Islet of Langerhans (tissue), 1 donor: ENCODE measurements around the gene MYLK4.
A peak's percentile ranks its signal among the peaks of the same experiment; 100 is the strongest.

Experiments used
- FAIRE-seq: peaks from one replicate; lab custom pipeline; 2011; peaks lifted over from hg19 to GRCh38; lab: Jason Lieb, UNC

Gene MYLK4

GRCh38 chr6:2656460-2657079 lies 94.2 kb downstream of the MYLK4 start:
- FAIRE-seq = no peak

- no peak for FAIRE-seq
These were observed 94.8 kb downstream of the MYLK4 start for GRCh38 chr6:2655844-2656433.

GRCh38 chr6:2653369-2654032 lies 97.2 kb downstream of the MYLK4 start:
- no peak for FAIRE-seq

- no peak for FAIRE-seq
These were observed 98.1 kb downstream of the MYLK4 start for GRCh38 chr6:2652611-2653010.

GRCh38 chr6:2651961-2652360 lies 98.8 kb downstream of the MYLK4 start:
- FAIRE-seq = no peak

GRCh38 chr6:2651536-2651935 lies 99.2 kb downstream of the MYLK4 start:
- FAIRE-seq = no peak

- no peak for FAIRE-seq
These were observed 104.4 kb downstream of the MYLK4 start for GRCh38 chr6:2646346-2646745.

GRCh38 chr6:2643935-2644539 lies 106.7 kb downstream of the MYLK4 start:
- FAIRE-seq = no peak

GRCh38 chr6:2643130-2643529 lies 107.6 kb downstream of the MYLK4 start:
- no peak for FAIRE-seq

- no peak for FAIRE-seq
These were observed 109.5 kb downstream of the MYLK4 start for GRCh38 chr6:2641044-2641725.

- no peak for FAIRE-seq
These were observed 110.2 kb downstream of the MYLK4 start for GRCh38 chr6:2640551-2640950.

GRCh38 chr6:2639896-2640295 lies 110.8 kb downstream of the MYLK4 start:
- no peak for FAIRE-seq

GRCh38 chr6:2639167-2639566 lies 111.6 kb downstream of the MYLK4 start:
- no peak for FAIRE-seq

GRCh38 chr6:2636672-2637071 lies 114.0 kb downstream of the MYLK4 start:
- no peak for FAIRE-seq

GRCh38 chr6:2635911-2636310 lies 114.8 kb downstream of the MYLK4 start:
- FAIRE-seq = no peak

- no peak for FAIRE-seq
These were observed 116.4 kb downstream of the MYLK4 start for GRCh38 chr6:2634139-2634964.

- no peak for FAIRE-seq
These were observed 117.0 kb downstream of the MYLK4 start for GRCh38 chr6:2633736-2634135.

GRCh38 chr6:2632976-2633584 lies 117.6 kb downstream of the MYLK4 start:
- no peak for FAIRE-seq

- no peak for FAIRE-seq
These were observed 118.4 kb downstream of the MYLK4 start for GRCh38 chr6:2632368-2632767.

GRCh38 chr6:2630891-2631571 lies 119.7 kb downstream of the MYLK4 start:
- FAIRE-seq = no peak

- peak; percentile 58 for FAIRE-seq
These were observed 120.4 kb downstream of the MYLK4 start for GRCh38 chr6:2630359-2630758.
